Suprapubic skin (tissue), 4 donors: Measurements from ENCODE around the gene TBC1D20. TPM values are rescaled to one million over a fixed set of nuclear protein-coding genes. Genes with fewer than 3 reads are reported as not detected.

Experiments
- DNase-seq, 2 donors: peaks; one replicate each; pipeline ENCODE4 v3.0.0-alpha.2; 2019; ENCODE audit warnings: low spot score in 2 of 2
- H3K27ac ChIP-seq: fragments of 200-600 bp; sonication (generic); one replicate; pipeline ENCODE4 v1.5.1; 2019
- H3K27me3 ChIP-seq: fragments of 200-600 bp; sonication (generic); one replicate; pipeline ENCODE4 v1.5.1; 2019
- H3K36me3 ChIP-seq: fragments of 200-600 bp; sonication (generic); one replicate; pipeline ENCODE4 v1.5.1; 2019
- H3K4me1 ChIP-seq: fragments of 200-600 bp; sonication (generic); one replicate; pipeline ENCODE4 v1.5.1; 2019
- H3K4me3 ChIP-seq: fragments of 200-600 bp; sonication (generic); one replicate; pipeline ENCODE4 v1.5.1; 2019; ENCODE audit warnings: mild to moderate bottlenecking
- H3K9me3 ChIP-seq: fragments of 200-600 bp; sonication (generic); one replicate; pipeline ENCODE4 v1.5.1; 2019
- CTCF ChIP-seq, 2 donors: fragments of 200-600 bp in 1 of 2; fragments of 450-650 bp in 1 of 2; sonication (generic) in 1 of 2; IDR thresholded peaks; one replicate each; pipeline ENCODE4 v1.5.1; 2016 to 2019; ENCODE audit warnings: antibody characterized with exemption in 2 of 2, mild to moderate bottlenecking in 1 of 2, moderate library complexity in 1 of 2
- EP300 ChIP-seq: sonication (generic); formaldehyde crosslinking; IDR thresholded peaks from one replicate; pipeline ENCODE4 v1.6.1; 2017; ENCODE audit warnings: antibody characterized with exemption
- POLR2A ChIP-seq, 2 donors: fragments of 450-650 bp; IDR thresholded peaks; one replicate each; pipeline ENCODE4 v1.6.1; 2017; ENCODE audit warnings: antibody characterized with exemption in 2 of 2, mild to moderate bottlenecking in 2 of 2, moderate library complexity in 2 of 2
- POLR2AphosphoS5 ChIP-seq, 3 donors: sonication (generic); formaldehyde crosslinking; IDR thresholded peaks; one replicate each; pipeline ENCODE4 v1.6.1; 2017; ENCODE audit warnings: antibody characterized with exemption in 3 of 3
- WGBS: methylation state at CpG from one replicate; pipeline ENCODE4 v1.1.5; 2018; 5-methylcytosine and 5-hydroxymethylcytosine counted together
- total RNA-seq, 4 donors: library from RNA; depleted of rRNA; stranded (reverse); fragments of >200 nt; gene quantifications; one replicate each; pipeline ENCODE4 v1.1.0, GENCODE V29; 2016

Gene TBC1D20
- total RNA-seq, 4 donors from 2014 or later, result 49.0 to 78.7 (median 60.6) TPM

GRCh38 chr20:504632-505075 is 42.3 kb upstream of the TBC1D20 start:
- Histone ChIP-seq H3K9me3 (no peaks in the 10 kb centered on the region), H3K27me3 (no peaks in the 10 kb centered on the region), H3K36me3 (peaks cover 71% of the 10 kb centered on the region), H3K27ac (no peak overlapping the region), H3K4me3 (no peak overlapping the region), H3K4me1 (no peaks in the 10 kb centered on the region)
- TF ChIP-seq POLR2AphosphoS5 (IDR thresholded peaks at IDR 0.05), result no peak
- TF ChIP-seq POLR2A (IDR thresholded peaks at IDR 0.05), result no peak
- TF ChIP-seq EP300, result no peak
- TF ChIP-seq CTCF (IDR thresholded peaks at IDR 0.05), result no peak
- WGBS, result 73% methylated on average over 3 of the region's 3 CpGs
- no peak for DNase-seq

GRCh38 chr20:503048-503737 is 40.9 kb upstream of the TBC1D20 start:
- Histone ChIP-seq H3K4me1 (no peaks in the 10 kb centered on the region), H3K27me3 (no peaks in the 10 kb centered on the region), H3K27ac (no peak overlapping the region), H3K9me3 (no peaks in the 10 kb centered on the region), H3K4me3 (no peak overlapping the region), H3K36me3 (peaks cover 85% of the 10 kb centered on the region)
- no peak for DNase-seq
- TF ChIP-seq CTCF (IDR thresholded peaks at IDR 0.05), result no peak
- no peak for TF ChIP-seq POLR2AphosphoS5 (IDR thresholded peaks at IDR 0.05)
- TF ChIP-seq POLR2A (IDR thresholded peaks at IDR 0.05), result no peak
- no peak for TF ChIP-seq EP300
- WGBS, result 92% methylated on average over 11 of the region's 11 CpGs

- H3K9me3 ChIP-seq, result no peaks in the 10 kb centered on the region
- H3K4me1 ChIP-seq, result peaks cover 7% of the 10 kb centered on the region
- TF ChIP-seq POLR2AphosphoS5 (IDR thresholded peaks at IDR 0.05), result no peak
- no peak for TF ChIP-seq POLR2A (IDR thresholded peaks at IDR 0.05)
- no peak for TF ChIP-seq CTCF (IDR thresholded peaks at IDR 0.05)
- TF ChIP-seq EP300, result no peak
- H3K36me3 ChIP-seq, result peaks cover 91% of the 10 kb centered on the region
- no peak overlapping the region for H3K27ac ChIP-seq
- WGBS, result 95% methylated on average over 2 of the region's 2 CpGs
- no peaks in the 10 kb centered on the region for H3K27me3 ChIP-seq
- no peak overlapping the region for H3K4me3 ChIP-seq
- no peak for DNase-seq
Measured at GRCh38 chr20:497979-498378, 35.6 kb upstream of the TBC1D20 start.

- 37% methylated on average over 2 of the region's 2 CpGs for WGBS
- H3K9me3 ChIP-seq, result no peaks in the 10 kb centered on the region
- H3K36me3 ChIP-seq, result peaks cover 91% of the 10 kb centered on the region
- no peak for DNase-seq
- no peak overlapping the region for H3K4me3 ChIP-seq
- TF ChIP-seq POLR2A (IDR thresholded peaks at IDR 0.05) (no peak), EP300 (no peak), POLR2AphosphoS5 (IDR thresholded peaks at IDR 0.05) (no peak)
- H3K27me3 ChIP-seq, result no peaks in the 10 kb centered on the region
- H3K4me1 ChIP-seq, result peaks cover 7% of the 10 kb centered on the region
- H3K27ac ChIP-seq, result peak overlapping the region; percentile 16
Measured at GRCh38 chr20:496126-496696, 33.9 kb upstream of the TBC1D20 start.

- no peak overlapping the region for H3K4me3 ChIP-seq
- TF ChIP-seq POLR2AphosphoS5 (IDR thresholded peaks at IDR 0.05) (no peak), CTCF (IDR thresholded peaks at IDR 0.05) (no peak), POLR2A (IDR thresholded peaks at IDR 0.05) (no peak), EP300 (no peak)
- H3K27me3 ChIP-seq, result no peaks in the 10 kb centered on the region
- H3K27ac ChIP-seq, result no peak overlapping the region
- peaks cover 89% of the 10 kb centered on the region for H3K36me3 ChIP-seq
- peaks cover 7% of the 10 kb centered on the region for H3K4me1 ChIP-seq
- no peaks in the 10 kb centered on the region for H3K9me3 ChIP-seq
- DNase-seq, result no peak
- 93% methylated on average over 5 of the region's 5 CpGs for WGBS
Measured at GRCh38 chr20:492159-492558, 29.8 kb upstream of the TBC1D20 start.
